ENCODE measurements around the gene PEG3. TPM values are rescaled to one million over a fixed set of nuclear protein-coding genes. Genes with fewer than 3 reads are reported as not detected.
A peak's percentile ranks its signal among the peaks of the same experiment; 100 is the strongest.

Gene PEG3
- total and polyA plus RNA-seq, 2 of the 13 experiments (the other 11 are each of a cell fraction or from before 2014, with no cell fraction given): 217 to 394 TPM

DNA sequence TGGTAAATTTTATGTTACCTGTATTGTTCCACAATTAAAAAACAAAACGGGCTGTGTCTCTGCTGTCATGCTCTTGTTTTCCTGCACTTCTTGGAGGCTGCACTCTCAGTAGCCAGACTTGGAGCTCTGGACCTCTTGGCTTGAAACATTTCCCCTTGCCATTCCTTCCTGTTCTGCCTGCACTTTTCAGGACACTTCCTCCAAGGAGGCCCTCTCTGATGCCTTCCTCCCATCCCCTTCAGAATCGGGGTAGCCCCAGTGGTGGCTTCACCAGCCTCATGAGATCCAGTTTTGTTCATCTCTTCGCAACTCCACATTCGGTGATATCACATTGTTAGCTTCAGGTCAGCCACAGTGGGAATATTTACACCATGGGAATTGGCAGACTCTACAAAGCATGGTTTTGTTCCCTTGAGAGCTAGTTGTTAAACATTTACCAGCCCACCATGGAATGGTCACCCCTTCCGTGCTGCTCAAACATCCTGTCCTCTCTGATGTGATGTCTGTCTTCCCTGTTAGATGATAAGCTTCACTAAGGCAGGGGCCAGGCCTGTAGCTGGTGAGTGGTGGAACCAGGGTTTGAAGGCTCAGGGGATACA is 40.2 kb upstream of the PEG3 start (continued):
- TF ChIP-seq, protein P1, sequence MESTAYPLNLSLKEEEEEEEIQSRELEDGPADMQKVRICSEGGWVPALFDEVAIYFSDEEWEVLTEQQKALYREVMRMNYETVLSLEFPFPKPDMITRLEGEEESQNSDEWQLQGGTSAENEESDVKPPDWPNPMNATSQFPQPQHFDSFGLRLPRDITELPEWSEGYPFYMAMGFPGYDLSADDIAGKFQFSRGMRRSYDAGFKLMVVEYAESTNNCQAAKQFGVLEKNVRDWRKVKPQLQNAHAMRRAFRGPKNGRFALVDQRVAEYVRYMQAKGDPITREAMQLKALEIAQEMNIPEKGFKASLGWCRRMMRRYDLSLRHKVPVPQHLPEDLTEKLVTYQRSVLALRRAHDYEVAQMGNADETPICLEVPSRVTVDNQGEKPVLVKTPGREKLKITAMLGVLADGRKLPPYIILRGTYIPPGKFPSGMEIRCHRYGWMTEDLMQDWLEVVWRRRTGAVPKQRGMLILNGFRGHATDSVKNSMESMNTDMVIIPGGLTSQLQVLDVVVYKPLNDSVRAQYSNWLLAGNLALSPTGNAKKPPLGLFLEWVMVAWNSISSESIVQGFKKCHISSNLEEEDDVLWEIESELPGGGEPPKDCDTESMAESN (CRISPR knock-in tag; conservative IDR thresholded peaks at IDR 0.05): peak; percentile 70
- TF ChIP-seq ZNF549 (CRISPR knock-in tag; IDR thresholded peaks at IDR 0.05) (no peak), SAP130 (CRISPR knock-in tag; IDR thresholded peaks at IDR 0.05; ENCODE audit: low read depth) (peak; percentile 90), HINFP (CRISPR knock-in tag; IDR thresholded peaks at IDR 0.05; ENCODE audit: low read depth) (no peak), PAF1 (CRISPR knock-in tag; IDR thresholded peaks at IDR 0.05) (0 out of 2 replicates have a peak, but pooled peaks have one; percentile 50), TOPORS (CRISPR knock-in tag; IDR thresholded peaks at IDR 0.05) (no peak), FOXO1 (CRISPR knock-in tag; IDR thresholded peaks at IDR 0.05) (peak; percentile 83), NPAS2 (CRISPR knock-in tag; IDR thresholded peaks at IDR 0.05; ENCODE audit: borderline replicate concordance) (no peak), FOSL1 (CRISPR knock-in tag; IDR thresholded peaks at IDR 0.05; ENCODE audit: borderline replicate concordance) (no peak), SOX6 (IDR thresholded peaks at IDR 0.05) (no peak), SOX6 (CRISPR knock-in tag; IDR thresholded peaks at IDR 0.05) (peak; percentile 88), SIX1 (CRISPR knock-in tag; IDR thresholded peaks at IDR 0.05; ENCODE audit: borderline replicate concordance) (peak; percentile 20; the same call in 1 of the 2 replicates), ZNF430 (CRISPR knock-in tag; IDR thresholded peaks at IDR 0.05) (peak; percentile 41), HOXA9 (CRISPR knock-in tag; IDR thresholded peaks at IDR 0.05; ENCODE audit: borderline replicate concordance) (no peak), EP300 (IDR thresholded peaks at IDR 0.05; ENCODE audit: low read depth in 2 of 2, low read length in 2 of 2) (peak; percentile 24 to 96; a peak in 3 of 4 replicates), EP300 (CRISPR knock-in tag; IDR thresholded peaks at IDR 0.05; ENCODE audit: borderline replicate concordance) (peak; percentile 93; the same call in 1 of the 2 replicates), NFKBIZ (CRISPR knock-in tag; IDR thresholded peaks at IDR 0.05) (peak; percentile 65; the same call in 1 of the 2 replicates), ZNF382 (CRISPR knock-in tag; IDR thresholded peaks at IDR 0.05; ENCODE audit: borderline replicate concordance) (no peak), ZNF282 (IDR thresholded peaks at IDR 0.05; ENCODE audit: partially characterized antibody) (no peak), SNAI1 (CRISPR knock-in tag; IDR thresholded peaks at IDR 0.05; ENCODE audit: borderline replicate concordance) (0 out of 2 replicates have a peak, but pooled peaks have one; percentile 3), ZNF556 (CRISPR knock-in tag; IDR thresholded peaks at IDR 0.05; ENCODE audit: borderline replicate concordance) (peak; percentile 92; the same call in 1 of the 2 replicates)
- TF ChIP-seq, protein P2, sequence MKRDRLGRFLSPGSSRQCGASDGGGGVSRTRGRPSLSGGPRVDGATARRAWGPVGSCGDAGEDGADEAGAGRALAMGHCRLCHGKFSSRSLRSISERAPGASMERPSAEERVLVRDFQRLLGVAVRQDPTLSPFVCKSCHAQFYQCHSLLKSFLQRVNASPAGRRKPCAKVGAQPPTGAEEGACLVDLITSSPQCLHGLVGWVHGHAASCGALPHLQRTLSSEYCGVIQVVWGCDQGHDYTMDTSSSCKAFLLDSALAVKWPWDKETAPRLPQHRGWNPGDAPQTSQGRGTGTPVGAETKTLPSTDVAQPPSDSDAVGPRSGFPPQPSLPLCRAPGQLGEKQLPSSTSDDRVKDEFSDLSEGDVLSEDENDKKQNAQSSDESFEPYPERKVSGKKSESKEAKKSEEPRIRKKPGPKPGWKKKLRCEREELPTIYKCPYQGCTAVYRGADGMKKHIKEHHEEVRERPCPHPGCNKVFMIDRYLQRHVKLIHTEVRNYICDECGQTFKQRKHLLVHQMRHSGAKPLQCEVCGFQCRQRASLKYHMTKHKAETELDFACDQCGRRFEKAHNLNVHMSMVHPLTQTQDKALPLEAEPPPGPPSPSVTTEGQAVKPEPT (CRISPR knock-in tag; IDR thresholded peaks at IDR 0.05; ENCODE audit: low read depth): peak; percentile 71; the same call in 1 of the 2 replicates
- TF ChIP-seq, protein P3, sequence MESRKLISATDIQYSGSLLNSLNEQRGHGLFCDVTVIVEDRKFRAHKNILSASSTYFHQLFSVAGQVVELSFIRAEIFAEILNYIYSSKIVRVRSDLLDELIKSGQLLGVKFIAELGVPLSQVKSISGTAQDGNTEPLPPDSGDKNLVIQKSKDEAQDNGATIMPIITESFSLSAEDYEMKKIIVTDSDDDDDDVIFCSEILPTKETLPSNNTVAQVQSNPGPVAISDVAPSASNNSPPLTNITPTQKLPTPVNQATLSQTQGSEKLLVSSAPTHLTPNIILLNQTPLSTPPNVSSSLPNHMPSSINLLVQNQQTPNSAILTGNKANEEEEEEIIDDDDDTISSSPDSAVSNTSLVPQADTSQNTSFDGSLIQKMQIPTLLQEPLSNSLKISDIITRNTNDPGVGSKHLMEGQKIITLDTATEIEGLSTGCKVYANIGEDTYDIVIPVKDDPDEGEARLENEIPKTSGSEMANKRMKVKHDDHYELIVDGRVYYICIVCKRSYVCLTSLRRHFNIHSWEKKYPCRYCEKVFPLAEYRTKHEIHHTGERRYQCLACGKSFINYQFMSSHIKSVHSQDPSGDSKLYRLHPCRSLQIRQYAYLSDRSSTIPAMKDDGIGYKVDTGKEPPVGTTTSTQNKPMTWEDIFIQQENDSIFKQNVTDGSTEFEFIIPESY (CRISPR knock-in tag; IDR thresholded peaks at IDR 0.05): peak; percentile 48; the same call in 1 of the 2 replicates

All from HepG2 (cell line).